Stimulated activated CD4-positive, alpha-beta T cell treated with anti-CD3 and anti-CD28 coated beads, Interleukin-4, amount 100 ng/mL, for 4 hours (primary cell): ENCODE data around the gene PIKFYVE.
"Not testable (repeated sequence)": the region's sequence is repeated elsewhere in the genome, so short reads cannot be mapped to it uniquely, and the experiment has no call there.

Experiments
- DNase-seq, 2 experiments: peaks; one replicate each; pipeline ENCODE4 v3.0.0-alpha.2; 2020

The PIKFYVE gene

DNA sequence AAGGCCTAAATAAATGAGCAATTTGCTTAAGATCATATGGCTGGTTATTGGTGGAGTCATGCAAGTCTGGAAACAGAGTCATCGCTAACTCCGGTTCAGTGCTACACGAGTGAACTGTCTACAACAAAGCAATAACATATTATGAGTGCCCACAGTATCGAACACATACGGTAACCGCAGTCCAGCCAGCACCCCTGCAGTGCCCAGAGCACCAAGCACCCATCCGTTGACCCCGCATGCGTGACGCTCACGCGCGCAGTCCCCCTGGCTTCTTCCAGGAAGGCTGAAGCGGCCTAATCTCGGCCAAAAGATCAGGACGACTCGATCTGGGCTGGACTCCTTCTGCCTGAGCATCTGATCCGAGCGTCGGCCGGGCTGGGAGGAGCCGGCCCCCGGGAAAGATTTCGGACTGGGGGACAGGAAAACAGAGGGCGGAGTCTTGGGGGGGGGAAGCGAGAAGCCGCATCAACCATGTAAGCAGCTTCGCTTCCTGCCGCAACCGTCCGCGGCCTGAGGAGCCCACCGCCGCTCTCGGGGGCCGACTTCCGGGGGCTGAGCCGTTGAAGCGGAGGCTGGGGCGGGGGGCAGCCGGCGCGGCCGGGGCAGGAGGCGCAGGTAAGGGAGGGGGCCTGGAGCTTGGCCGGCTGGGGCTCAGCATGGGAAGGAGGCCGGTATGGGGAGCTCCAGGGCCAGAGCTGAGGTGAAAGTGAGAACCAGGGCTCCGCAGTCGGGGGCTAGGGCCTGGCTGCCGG, at the start of gene PIKFYVE:
PIKFYVE (plus strand) TSS at position 455 of the 752 bp plus-strand sequence. CDS start 5,265 bp downstream, outside the sequence.
- peak; percentile 80 to 81 for DNase-seq

- not testable (repeated sequence) for DNase-seq
Observed at GRCh38 chr2:208221873-208222272, 44.2 kb upstream of the PIKFYVE start.

DNA sequence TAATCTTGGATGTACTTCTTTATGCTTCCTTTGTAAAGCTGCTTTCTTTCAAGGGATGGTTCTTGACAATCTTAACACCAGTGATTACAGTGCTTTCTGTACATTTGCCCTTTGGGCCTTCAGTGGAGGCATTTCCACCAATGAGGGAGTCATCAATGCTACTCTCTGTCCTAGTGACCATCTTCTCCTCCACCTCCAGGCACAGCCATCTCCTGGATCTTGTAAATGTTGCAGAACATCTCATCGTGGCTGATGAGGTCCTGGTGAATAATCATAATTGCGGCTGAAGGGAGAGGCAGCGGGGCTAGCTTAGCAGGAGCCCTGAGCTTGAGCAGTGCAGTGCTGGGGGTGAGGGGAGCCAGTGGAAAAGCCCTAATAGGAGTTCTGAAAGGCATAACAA, 43.7 kb upstream of the PIKFYVE start:
- no peak for DNase-seq

DNA sequence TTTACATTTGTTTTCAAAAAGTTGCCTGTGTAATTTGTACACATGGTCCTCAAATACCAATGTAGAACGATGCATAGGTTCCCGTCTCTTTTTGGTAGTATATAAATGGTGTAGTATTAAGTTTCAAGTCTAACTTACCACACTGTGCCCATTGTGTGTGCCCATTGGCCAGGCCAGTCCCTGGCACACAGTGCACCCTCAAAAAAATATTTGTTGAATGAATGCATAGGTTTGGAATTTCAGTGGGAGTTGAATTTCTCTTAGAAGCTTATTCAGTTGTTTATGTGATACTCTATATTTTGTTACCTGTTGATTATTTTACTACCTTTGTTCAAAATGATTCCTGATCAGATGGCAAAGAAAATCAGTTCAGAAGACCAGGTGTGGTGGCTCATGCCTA, 41.3 kb upstream of the PIKFYVE start:
- no peak for DNase-seq

DNA sequence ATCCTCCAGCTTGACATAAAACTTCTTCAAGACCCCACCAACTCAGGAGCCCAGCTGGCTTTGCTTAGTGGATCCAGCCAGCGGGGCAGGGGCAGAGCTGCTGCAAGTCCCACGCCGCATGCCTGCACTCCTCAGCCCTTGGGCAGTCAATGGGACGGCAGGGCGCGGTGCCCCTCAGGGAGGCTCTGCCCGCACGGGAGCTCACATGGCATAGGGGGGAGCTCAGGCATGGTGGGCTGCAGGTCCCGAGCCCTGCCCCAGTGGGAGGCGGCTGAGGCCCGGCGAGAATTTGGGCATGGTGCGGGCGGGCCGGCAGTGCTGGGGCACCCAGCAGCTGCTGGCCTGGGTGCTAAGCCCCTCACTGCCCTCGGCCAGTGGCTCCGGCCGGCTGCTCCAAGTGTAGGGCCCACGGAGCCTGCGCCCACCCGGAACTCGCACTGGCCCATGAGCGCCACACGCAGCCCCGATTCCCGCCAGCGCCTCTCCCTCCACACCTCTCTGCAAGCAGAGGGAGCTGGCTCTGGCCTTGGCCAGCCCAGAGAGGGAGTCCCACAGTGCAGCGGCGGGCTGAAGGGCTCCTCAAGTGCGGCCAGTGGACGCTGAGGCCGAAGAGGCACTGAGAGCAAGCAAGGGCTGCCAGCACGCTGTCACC, 38.3 kb upstream of the PIKFYVE start:
- no peak for DNase-seq

- DNase-seq = no peak
Observed at GRCh38 chr2:208228476-208228875, 37.6 kb upstream of the PIKFYVE start.

GRCh38 chr2:208234786-208235185, 31.3 kb upstream of the PIKFYVE start:
- DNase-seq = no peak

DNA sequence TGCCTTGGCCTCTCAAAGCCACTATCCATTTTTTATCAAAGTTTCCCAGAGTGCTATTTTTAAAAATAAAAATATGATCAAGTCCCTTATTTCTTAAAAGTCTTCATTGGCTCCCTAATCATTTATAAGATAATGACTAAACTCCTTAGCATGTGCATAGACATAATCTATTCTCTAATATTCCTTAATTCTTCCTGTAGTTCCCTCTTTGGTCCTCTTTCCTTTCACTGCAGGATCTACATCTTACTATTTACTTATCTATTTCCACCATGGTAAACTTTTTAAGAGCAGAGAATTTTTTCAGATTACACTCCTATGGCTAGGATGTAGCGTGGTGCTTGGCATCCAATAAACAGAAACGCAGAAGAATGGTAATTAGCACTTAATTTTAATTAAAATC, 30.2 kb upstream of the PIKFYVE start:
- DNase-seq = no peak

DNA sequence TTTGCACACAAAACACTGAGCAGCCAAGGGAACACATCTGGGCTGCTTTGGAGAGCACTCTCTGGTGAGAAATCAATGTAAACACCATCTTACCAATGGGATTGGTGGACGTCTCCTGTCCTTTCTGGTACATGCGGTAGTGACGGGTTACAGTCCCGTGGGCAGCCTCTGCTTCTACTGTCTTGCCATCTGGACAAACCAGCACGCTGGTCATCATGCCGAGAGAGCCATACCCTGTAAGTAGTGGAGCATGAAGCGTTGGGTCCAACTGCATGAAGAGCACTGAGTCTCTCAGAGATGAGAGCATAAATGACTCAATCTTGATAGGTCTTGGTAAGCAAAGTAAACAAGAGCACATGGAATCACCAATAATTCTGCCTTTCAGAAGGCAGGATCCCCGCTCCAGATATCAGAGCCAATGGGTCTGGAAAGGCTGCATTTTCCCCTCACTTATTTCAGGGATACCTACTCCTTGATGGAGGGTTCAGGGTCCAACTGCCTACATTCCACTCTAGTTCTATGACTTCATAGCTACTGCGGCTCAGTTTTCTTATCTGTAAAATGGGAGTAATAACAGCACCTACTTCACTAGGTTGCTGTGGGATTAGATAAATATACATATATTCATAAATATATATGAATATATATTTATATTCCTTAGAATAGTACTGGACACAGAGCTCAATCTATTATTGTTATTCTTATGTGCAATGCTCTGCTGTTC, 26.1 kb upstream of the PIKFYVE start:
- DNase-seq = no peak

DNA sequence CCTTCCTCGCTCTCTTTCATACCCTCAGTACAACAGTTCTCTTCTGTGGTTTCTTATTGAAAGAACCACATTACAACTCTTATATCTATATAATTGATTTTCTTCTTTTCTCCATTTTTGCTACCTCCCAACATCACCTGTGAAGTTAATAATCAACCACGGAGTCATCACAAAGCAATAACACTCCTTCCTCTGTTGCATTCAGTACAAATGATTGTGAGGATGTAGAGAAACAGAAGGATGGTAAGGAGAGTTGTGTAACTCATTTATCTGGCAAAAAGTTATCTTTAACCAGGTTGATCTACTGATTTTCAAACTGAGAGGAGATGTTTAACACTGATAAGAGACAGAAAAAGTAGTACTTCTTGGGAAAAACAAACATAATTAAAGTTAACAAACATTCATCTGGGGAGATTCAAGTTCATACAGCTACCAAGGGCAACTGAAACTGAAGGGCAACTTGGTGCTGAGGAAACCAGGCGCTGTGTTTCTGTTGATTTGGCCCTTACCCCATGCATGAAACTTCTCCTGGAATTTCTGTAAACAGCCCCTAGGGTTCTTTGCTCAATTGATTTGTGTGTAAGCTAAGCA, 25.3 kb upstream of the PIKFYVE start:
- DNase-seq = no peak

DNA sequence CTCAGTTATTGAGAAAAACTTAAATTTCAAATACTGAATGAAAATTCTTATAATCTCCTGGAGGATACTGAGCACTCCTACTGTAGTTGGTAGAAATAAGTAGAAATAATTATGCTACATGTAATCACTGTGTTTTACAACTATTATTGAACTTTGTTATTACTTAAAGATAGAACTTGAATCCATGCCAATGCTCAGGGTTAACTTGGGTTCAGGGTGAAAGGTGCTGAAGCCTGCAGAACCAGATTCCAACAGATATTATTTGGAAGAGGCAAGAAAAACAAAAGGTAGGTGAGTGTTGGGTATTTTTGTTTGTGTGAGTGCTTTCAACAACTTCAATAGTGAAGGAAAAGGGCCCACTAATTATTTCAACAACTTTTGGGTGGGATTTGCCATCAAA, 21.6 kb upstream of the PIKFYVE start:
- DNase-seq = no peak

- no peak for DNase-seq
Observed at GRCh38 chr2:208245746-208246145, 20.3 kb upstream of the PIKFYVE start.

GRCh38 chr2:208248601-208249000, 17.5 kb upstream of the PIKFYVE start:
- DNase-seq = no peak

GRCh38 chr2:208249296-208249695, 16.8 kb upstream of the PIKFYVE start:
- DNase-seq = no peak

DNA sequence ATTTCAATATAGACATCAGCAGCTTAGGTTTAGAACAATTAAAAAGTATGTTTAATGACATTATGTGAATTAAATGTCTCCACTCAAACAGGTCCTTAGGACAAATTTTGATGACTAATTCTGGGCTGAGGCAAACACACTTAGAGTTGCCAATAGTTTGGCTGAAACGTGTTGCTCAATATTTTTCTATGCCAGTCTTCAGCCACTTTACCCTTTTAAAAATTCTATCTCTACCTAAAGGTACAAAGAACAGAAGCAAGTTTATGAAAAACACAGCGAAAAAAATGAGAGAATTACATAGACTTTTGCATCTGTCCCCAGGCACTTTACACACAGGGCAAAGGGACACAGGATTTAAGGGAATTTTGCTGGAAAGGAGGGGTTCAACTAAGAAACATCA, 15.7 kb upstream of the PIKFYVE start:
- DNase-seq = no peak

- DNase-seq = no peak
Observed at GRCh38 chr2:208251098-208251497, 15.0 kb upstream of the PIKFYVE start.

GRCh38 chr2:208252716-208253492, 13.2 kb upstream of the PIKFYVE start:
- DNase-seq = no peak

GRCh38 chr2:208253600-208254117, 12.4 kb upstream of the PIKFYVE start:
- DNase-seq = no peak

- DNase-seq = peak; percentile 73
Observed at GRCh38 chr2:208254118-208254870, 11.8 kb upstream of the PIKFYVE start.

- DNase-seq = peak; percentile 86 to 99
Observed at GRCh38 chr2:208254871-208255556, 11.0 kb upstream of the PIKFYVE start, which contains the start of gene IDH1. TSS of gene IDH1 (minus strand) at chr2:208255071. CDS start at chr2:208251551, 3,520 bp downstream.
